NB4 (cell line): ENCODE measurements around the gene GOLT1A.

Experiments used
- DNase-seq: peaks from one replicate; pipeline ENCODE4 v3.0.0; 2010; ENCODE audit warnings: low read depth
- H3K4me3 ChIP-seq: one replicate; pipeline ENCODE4 v1.5.1; 2011; ENCODE audit warnings: mild to moderate bottlenecking, low read depth, low read length, moderate library complexity
- MAX ChIP-seq: IDR thresholded peaks from 2 replicates; pipeline ENCODE4 v1.6.1; 2011; ENCODE audit warnings: low read depth, low read length
- MYC ChIP-seq: IDR thresholded peaks from 2 replicates; pipeline ENCODE4 v1.6.1; 2011; ENCODE audit warnings: low read depth, low read length
- POLR2A ChIP-seq: IDR thresholded peaks from 2 replicates; pipeline ENCODE4 v1.6.1; 2011; ENCODE audit warnings: mild to moderate bottlenecking; ENCODE audit not compliant: insufficient read length; ENCODE audit errors: extremely low read depth
- TF ChIP-seq, protein P1 (sequence below): IDR thresholded peaks from one replicate; pipeline ENCODE4 v1.5.1; 2012; ENCODE audit warnings: low read depth, low read length

Gene GOLT1A

GRCh38 chr1:204152310-204153044 is 61.3 kb downstream of the GOLT1A start:
- no peak for DNase-seq
- no peak for TF ChIP-seq MYC
- TF ChIP-seq POLR2A: no peak
- no peak overlapping the region for H3K4me3 ChIP-seq

DNA sequence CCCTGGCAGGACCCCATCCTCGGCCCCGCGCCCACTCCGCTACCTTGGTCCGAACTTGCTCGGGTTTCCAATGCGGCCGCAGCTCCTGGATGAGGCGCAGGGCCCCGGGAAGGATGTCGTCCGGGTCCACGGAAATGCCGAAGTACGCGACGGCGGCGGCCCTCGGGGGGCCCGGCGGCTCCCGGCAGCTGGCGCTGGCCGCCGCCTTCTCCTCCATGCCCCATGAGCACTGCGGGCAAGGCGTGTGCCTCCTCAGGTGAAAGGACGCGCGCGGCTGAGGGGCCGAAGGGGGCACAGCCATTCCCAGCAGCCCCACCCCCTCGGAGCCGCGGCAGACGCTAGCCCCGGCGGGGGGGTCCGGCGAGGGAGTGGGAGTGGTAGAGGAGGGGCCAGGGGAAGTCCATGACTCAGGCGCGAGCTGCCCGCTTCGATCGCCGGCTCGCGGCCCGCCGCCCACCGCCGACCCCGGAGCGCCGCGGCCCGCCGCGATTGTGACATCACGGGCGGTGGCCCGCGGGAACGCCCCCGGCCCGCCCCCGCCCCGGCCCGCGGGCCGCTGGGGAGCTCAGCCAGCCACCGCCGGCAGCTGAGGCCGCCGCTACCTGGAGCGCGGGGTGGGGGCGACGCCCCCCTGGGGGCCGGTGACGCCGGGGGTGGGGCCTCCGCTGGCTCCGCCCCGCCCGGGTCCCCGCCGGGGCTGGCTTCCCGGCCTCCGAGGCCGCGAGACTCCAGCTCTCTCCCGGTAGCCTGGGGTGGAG is 62.1 kb downstream of the GOLT1A start, which contains the start of gene ETNK2:
TSS of gene ETNK2 (minus strand) at position 493 of the 758 bp plus-strand sequence. CDS start at position 301, 192 bp downstream.
- H3K4me3 ChIP-seq: no peak within 1 kb of the TSS
- no peak for TF ChIP-seq MYC
- TF ChIP-seq, protein P1, sequence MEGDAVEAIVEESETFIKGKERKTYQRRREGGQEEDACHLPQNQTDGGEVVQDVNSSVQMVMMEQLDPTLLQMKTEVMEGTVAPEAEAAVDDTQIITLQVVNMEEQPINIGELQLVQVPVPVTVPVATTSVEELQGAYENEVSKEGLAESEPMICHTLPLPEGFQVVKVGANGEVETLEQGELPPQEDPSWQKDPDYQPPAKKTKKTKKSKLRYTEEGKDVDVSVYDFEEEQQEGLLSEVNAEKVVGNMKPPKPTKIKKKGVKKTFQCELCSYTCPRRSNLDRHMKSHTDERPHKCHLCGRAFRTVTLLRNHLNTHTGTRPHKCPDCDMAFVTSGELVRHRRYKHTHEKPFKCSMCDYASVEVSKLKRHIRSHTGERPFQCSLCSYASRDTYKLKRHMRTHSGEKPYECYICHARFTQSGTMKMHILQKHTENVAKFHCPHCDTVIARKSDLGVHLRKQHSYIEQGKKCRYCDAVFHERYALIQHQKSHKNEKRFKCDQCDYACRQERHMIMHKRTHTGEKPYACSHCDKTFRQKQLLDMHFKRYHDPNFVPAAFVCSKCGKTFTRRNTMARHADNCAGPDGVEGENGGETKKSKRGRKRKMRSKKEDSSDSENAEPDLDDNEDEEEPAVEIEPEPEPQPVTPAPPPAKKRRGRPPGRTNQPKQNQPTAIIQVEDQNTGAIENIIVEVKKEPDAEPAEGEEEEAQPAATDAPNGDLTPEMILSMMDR: no peak
- TF ChIP-seq POLR2A: no peak
- no peak for TF ChIP-seq MAX
- DNase-seq: peak; percentile 46

DNA sequence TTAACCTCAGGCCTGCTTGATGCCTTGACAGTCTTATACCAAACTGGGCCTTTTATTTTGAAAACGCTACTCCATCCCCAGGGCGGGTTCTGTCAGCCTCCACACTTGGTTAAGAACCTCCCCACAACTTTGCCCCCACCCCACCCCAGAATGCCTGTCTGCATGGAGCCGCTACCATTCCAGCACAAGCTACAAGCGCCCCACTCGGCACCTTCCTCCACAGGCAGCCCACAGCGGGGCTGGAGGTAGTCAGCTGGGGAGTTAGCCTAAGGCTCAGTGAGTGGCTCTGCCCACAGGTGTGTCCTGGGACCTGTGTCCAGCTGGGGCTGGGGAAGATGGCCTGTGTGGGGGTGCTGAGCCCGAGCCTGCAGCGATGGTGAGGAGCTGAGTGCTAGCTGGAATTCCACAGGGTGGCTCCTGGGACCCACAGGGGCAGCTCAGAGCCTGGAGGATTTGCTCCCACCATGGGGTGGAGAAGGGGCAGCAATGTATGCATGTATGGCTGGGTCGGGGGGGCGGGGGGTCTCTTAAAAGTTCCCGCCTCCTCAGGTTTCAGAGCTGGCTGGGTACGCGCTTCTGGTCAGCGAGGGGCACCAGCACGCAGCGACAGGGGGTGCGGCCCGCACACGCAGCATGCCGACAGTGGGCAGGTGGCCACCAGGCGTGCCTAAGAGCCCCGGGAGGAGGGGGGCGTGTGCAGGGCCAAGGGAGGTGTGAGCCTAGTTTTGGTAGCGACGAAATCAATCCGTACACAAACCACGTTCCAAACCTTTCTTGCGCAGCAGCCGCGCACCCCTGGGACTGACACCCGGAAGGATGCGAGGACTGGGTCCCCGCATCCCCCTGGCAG is 62.9 kb downstream of the GOLT1A start:
- peak; percentile 36 for DNase-seq
- H3K4me3 ChIP-seq: no peak overlapping the region
- TF ChIP-seq MYC (no peak), MAX (no peak), POLR2A (no peak)
- TF ChIP-seq, protein P1: no peak

GRCh38 chr1:204149635-204150565 is 63.9 kb downstream of the GOLT1A start:
- H3K4me3 ChIP-seq: no peak overlapping the region
- DNase-seq: no peak
- TF ChIP-seq, protein P1: no peak
- TF ChIP-seq MAX (no peak), MYC (no peak), POLR2A (no peak)

GRCh38 chr1:204149107-204149506 is 64.7 kb downstream of the GOLT1A start:
- DNase-seq: no peak
- TF ChIP-seq MAX (no peak), MYC (no peak), POLR2A (no peak)
- TF ChIP-seq, protein P1: no peak
- H3K4me3 ChIP-seq: no peak overlapping the region
